RWPE2 (cell line): ENCODE data around the gene YDJC.
"Not testable (repeated sequence)": the region's sequence is repeated elsewhere in the genome, so short reads cannot be mapped to it uniquely, and the experiment has no call there.

Experiments
- ATAC-seq: fragments of 200-7000 bp; cut with Tn5 transposase; 3 replicates; pipeline ENCODE4 v1.9.1; 2021; ENCODE audit warnings: low read depth
- DNase-seq: peaks from one replicate; pipeline ENCODE4 v3.0.0-alpha.2; 2020; ENCODE audit warnings: low spot score
- H3K27ac ChIP-seq: fragments of 450-650 bp; 2 replicates; pipeline ENCODE4 v1.5.1; 2017; ENCODE audit warnings: mild to moderate bottlenecking; ENCODE audit not compliant: poor library complexity, severe bottlenecking
- H3K27me3 ChIP-seq: fragments of 250-450 bp; sonication (Bioruptor Pico); 2 replicates; pipeline ENCODE4 v1.5.1; 2021; ENCODE audit warnings: mild to moderate bottlenecking, moderate library complexity; ENCODE audit not compliant: insufficient read depth, poor library complexity, severe bottlenecking
- H3K36me3 ChIP-seq: fragments of 250-450 bp; sonication (Bioruptor Pico); 2 replicates; pipeline ENCODE4 v1.5.1; 2020; ENCODE audit warnings: low read depth, mild to moderate bottlenecking, moderate library complexity
- H3K4me1 ChIP-seq: fragments of 250-450 bp; sonication (Bioruptor Pico); 2 replicates; pipeline ENCODE4 v1.5.1; 2021; ENCODE audit warnings: mild to moderate bottlenecking, moderate library complexity; ENCODE audit not compliant: insufficient read depth, poor library complexity, severe bottlenecking
- H3K4me3 ChIP-seq: fragments of 250-450 bp; sonication (Bioruptor Pico); 2 replicates; pipeline ENCODE4 v1.5.1; 2021; ENCODE audit warnings: mild to moderate bottlenecking, moderate library complexity; ENCODE audit not compliant: severe bottlenecking
- H3K9me3 ChIP-seq: fragments of 250-450 bp; sonication (Bioruptor Pico); 2 replicates; pipeline ENCODE4 v1.5.1; 2021; ENCODE audit warnings: mild to moderate bottlenecking, moderate library complexity; ENCODE audit not compliant: severe bottlenecking
- CTCF ChIP-seq: fragments of 450-650 bp; IDR thresholded peaks from one replicate; pipeline ENCODE4 v1.5.1; 2017; ENCODE audit warnings: mild to moderate bottlenecking, moderate library complexity; ENCODE audit not compliant: poor library complexity, severe bottlenecking

YDJC gene

GRCh38 chr22:21623648-21623970, 6.2 kb downstream of the YDJC start:
- DNase-seq (no peak), ATAC-seq (no peak)
- no peak for TF ChIP-seq CTCF
- no peaks in the 10 kb centered on the region for H3K27me3 ChIP-seq
- H3K27ac ChIP-seq, result no peak overlapping the region
- H3K4me1 ChIP-seq, result no peaks in the 10 kb centered on the region
- peaks cover 5% of the 10 kb centered on the region for H3K9me3 ChIP-seq
- H3K36me3 ChIP-seq, result peaks cover 35% of the 10 kb centered on the region
- H3K4me3 ChIP-seq, result no peak overlapping the region

GRCh38 chr22:21622919-21623647, 6.7 kb downstream of the YDJC start:
- H3K4me1 ChIP-seq, result no peaks in the 10 kb centered on the region
- DNase-seq (no peak), ATAC-seq (no peak)
- H3K27me3 ChIP-seq, result no peaks in the 10 kb centered on the region
- no peak for TF ChIP-seq CTCF
- no peak overlapping the region for H3K4me3 ChIP-seq
- H3K9me3 ChIP-seq, result peaks cover 5% of the 10 kb centered on the region
- no peak overlapping the region for H3K27ac ChIP-seq
- H3K36me3 ChIP-seq, result peaks cover 30% of the 10 kb centered on the region

GRCh38 chr22:21622011-21622918, 7.6 kb downstream of the YDJC start:
- peaks cover 5% of the 10 kb centered on the region for H3K9me3 ChIP-seq
- no peak for ATAC-seq
- TF ChIP-seq CTCF, result no peak
- no peaks in the 10 kb centered on the region for H3K4me1 ChIP-seq
- no peak overlapping the region for H3K27ac ChIP-seq
- no peaks in the 10 kb centered on the region for H3K27me3 ChIP-seq
- DNase-seq, result no peak
- no peak overlapping the region for H3K4me3 ChIP-seq
- H3K36me3 ChIP-seq, result peaks cover 22% of the 10 kb centered on the region

GRCh38 chr22:21621025-21621424, 8.8 kb downstream of the YDJC start:
- DNase-seq, result no peak
- Histone ChIP-seq H3K9me3 (peaks cover 5% of the 10 kb centered on the region), H3K27ac (no peak overlapping the region), H3K36me3 (peaks cover 21% of the 10 kb centered on the region), H3K27me3 (no peaks in the 10 kb centered on the region), H3K4me1 (no peaks in the 10 kb centered on the region), H3K4me3 (no peak overlapping the region)
- no peak for TF ChIP-seq CTCF
- ATAC-seq, result no peak

GRCh38 chr22:21617337-21617736, 12.5 kb downstream of the YDJC start:
- H3K4me1 ChIP-seq, H3K4me3 ChIP-seq, H3K27me3 ChIP-seq, H3K9me3 ChIP-seq, H3K27ac ChIP-seq, ATAC-seq, DNase-seq: not testable (repeated sequence)
- H3K36me3 ChIP-seq, result peaks cover 36% of the 10 kb centered on the region
